ENCODE measurements around the gene HYDIN.
"Not testable (repeated sequence)": the region's sequence is repeated elsewhere in the genome, so short reads cannot be mapped to it uniquely, and the experiment has no call there.

- TF ChIP-seq CTCF (IDR thresholded peaks at IDR 0.05; ENCODE audit: low read depth, low read length); EZH2phosphoT487 (IDR thresholded peaks at IDR 0.05; ENCODE audit: low read depth): not testable (repeated sequence)
Observed at GRCh38 chr16:70864698-70865097, 365.8 kb downstream of the HYDIN start.

Measured in OCI-LY3 (cell line).